Measurements from ENCODE around the gene CDKL4.

The CDKL4 gene

DNA sequence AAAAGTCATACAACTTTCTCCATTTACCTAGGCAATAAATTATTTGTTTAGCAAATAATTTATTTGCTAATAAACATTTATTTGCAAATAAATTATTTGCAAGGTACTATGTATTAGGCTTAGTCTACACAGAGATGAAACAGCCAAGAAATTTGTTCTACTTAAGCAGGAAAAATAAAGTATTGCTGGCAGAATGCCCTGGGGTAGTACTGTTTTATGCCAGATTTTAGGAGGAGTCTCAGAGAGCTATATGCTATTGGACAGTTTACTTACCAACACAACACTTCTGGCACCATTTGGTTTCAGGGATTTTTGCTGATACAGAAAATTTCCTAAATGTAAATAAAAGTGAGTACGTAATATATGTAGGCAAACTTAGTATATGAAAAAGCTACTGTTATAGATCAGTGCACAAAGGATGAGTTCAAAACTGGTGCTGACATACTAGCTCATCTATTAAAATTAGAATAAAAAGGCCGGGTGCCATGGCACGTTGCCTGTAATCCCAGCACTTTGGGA is 23.2 kb upstream of the CDKL4 start (continued):
- TF ChIP-seq, protein P1, sequence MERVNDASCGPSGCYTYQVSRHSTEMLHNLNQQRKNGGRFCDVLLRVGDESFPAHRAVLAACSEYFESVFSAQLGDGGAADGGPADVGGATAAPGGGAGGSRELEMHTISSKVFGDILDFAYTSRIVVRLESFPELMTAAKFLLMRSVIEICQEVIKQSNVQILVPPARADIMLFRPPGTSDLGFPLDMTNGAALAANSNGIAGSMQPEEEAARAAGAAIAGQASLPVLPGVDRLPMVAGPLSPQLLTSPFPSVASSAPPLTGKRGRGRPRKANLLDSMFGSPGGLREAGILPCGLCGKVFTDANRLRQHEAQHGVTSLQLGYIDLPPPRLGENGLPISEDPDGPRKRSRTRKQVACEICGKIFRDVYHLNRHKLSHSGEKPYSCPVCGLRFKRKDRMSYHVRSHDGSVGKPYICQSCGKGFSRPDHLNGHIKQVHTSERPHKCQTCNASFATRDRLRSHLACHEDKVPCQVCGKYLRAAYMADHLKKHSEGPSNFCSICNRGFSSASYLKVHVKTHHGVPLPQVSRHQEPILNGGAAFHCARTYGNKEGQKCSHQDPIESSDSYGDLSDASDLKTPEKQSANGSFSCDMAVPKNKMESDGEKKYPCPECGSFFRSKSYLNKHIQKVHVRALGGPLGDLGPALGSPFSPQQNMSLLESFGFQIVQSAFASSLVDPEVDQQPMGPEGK (CRISPR knock-in tag; IDR thresholded peaks at IDR 0.05; ENCODE audit: borderline replicate concordance): no peak
- TF ChIP-seq ESRRG (CRISPR knock-in tag; IDR thresholded peaks at IDR 0.05) (no peak), OSR1 (CRISPR knock-in tag; IDR thresholded peaks at IDR 0.05) (no peak), PPARA (CRISPR knock-in tag; IDR thresholded peaks at IDR 0.05; ENCODE audit: borderline replicate concordance) (no peak), ZFP3 (CRISPR knock-in tag; IDR thresholded peaks at IDR 0.05) (no peak), ZNF565 (CRISPR knock-in tag; conservative IDR thresholded peaks at IDR 0.05; ENCODE audit: low read depth) (no peak), ZFP30 (CRISPR knock-in tag; IDR thresholded peaks at IDR 0.05) (no peak), RARB (CRISPR knock-in tag; IDR thresholded peaks at IDR 0.05) (no peak)

DNA sequence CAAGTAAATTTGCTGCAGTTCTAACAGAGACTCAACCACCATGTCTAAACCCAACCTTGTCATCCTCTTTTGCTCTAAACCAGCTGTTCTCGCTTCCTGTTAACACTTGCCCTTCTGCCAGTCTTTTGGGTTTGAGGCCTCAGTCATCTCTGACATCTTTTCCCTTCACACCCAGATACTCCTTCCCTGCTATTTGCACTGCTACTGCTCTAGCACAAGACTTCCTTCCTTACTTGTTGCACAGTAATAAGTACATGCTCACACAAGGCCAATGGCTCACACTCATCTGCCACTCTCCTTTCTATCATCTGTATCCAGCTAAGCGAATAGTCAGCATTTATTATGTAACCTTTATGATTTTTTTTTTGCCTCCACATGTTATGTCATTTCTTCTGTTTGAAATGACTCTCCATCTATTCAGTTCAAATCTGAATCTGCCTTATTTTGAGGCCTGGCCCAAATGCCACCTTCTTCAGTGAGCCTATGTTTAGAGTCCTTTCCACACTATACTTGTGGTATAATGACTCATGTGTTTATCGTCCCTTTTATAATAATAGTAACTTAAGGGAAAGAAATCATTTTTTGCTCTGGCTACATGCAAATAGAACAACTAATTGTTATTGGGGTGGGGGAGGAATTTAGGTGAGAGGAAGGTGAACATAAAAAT is 22.5 kb upstream of the CDKL4 start:
- TF ChIP-seq ZFP3 (CRISPR knock-in tag; IDR thresholded peaks at IDR 0.05): no peak
- ATAC-seq: no peak

DNA sequence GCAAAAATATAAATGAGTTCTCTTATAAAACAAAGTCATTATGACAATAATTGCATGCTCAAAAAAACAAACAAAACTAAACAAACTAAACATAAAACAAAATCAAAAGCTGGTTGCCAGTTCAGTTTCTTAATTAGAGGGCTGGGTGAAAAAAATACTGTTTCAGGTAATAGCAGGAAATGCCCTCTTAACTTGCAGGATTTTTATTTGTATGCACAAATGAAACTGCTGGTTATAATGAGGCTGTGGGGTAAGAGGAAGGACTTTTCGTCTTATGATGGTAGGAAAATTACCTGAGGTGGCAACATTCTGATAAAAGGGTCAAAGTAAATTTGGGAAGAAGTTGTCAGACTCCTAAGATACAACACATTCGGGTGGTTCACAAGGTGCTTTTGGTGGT is 21.5 kb upstream of the CDKL4 start:
- TF ChIP-seq GLIS3 (CRISPR knock-in tag; IDR thresholded peaks at IDR 0.05): no peak
- no peak for TF ChIP-seq ZNF565 (CRISPR knock-in tag; conservative IDR thresholded peaks at IDR 0.05; ENCODE audit: low read depth)
- TF ChIP-seq RARB (CRISPR knock-in tag; IDR thresholded peaks at IDR 0.05): no peak
- TF ChIP-seq, protein P2, sequence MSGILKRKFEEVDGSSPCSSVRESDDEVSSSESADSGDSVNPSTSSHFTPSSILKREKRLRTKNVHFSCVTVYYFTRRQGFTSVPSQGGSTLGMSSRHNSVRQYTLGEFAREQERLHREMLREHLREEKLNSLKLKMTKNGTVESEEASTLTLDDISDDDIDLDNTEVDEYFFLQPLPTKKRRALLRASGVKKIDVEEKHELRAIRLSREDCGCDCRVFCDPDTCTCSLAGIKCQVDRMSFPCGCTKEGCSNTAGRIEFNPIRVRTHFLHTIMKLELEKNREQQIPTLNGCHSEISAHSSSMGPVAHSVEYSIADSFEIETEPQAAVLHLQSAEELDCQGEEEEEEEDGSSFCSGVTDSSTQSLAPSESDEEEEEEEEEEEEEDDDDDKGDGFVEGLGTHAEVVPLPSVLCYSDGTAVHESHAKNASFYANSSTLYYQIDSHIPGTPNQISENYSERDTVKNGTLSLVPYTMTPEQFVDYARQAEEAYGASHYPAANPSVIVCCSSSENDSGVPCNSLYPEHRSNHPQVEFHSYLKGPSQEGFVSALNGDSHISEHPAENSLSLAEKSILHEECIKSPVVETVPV (CRISPR knock-in tag; IDR thresholded peaks at IDR 0.05): no peak
- TF ChIP-seq SNAI2 (CRISPR knock-in tag; IDR thresholded peaks at IDR 0.05): no peak
- TF ChIP-seq ESRRG (CRISPR knock-in tag; IDR thresholded peaks at IDR 0.05): no peak
- TF ChIP-seq ZNF8 (CRISPR knock-in tag; IDR thresholded peaks at IDR 0.05): no peak
- no peak for TF ChIP-seq ZFP3 (CRISPR knock-in tag; IDR thresholded peaks at IDR 0.05)
- no peak for TF ChIP-seq OSR1 (CRISPR knock-in tag; IDR thresholded peaks at IDR 0.05)
- TF ChIP-seq ZNF70 (CRISPR knock-in tag; IDR thresholded peaks at IDR 0.05): no peak
- TF ChIP-seq PPARA (CRISPR knock-in tag; IDR thresholded peaks at IDR 0.05; ENCODE audit: borderline replicate concordance): no peak
- no peak for TF ChIP-seq CSDC2 (CRISPR knock-in tag; IDR thresholded peaks at IDR 0.05)
- no peak for TF ChIP-seq ZC3H10 (CRISPR knock-in tag; IDR thresholded peaks at IDR 0.05)
- TF ChIP-seq, protein P3, sequence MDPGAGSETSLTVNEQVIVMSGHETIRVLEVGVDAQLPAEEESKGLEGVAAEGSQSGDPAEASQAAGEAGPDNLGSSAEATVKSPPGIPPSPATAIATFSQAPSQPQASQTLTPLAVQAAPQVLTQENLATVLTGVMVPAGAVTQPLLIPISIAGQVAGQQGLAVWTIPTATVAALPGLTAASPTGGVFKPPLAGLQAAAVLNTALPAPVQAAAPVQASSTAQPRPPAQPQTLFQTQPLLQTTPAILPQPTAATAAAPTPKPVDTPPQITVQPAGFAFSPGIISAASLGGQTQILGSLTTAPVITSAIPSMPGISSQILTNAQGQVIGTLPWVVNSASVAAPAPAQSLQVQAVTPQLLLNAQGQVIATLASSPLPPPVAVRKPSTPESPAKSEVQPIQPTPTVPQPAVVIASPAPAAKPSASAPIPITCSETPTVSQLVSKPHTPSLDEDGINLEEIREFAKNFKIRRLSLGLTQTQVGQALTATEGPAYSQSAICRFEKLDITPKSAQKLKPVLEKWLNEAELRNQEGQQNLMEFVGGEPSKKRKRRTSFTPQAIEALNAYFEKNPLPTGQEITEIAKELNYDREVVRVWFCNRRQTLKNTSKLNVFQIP (CRISPR knock-in tag; IDR thresholded peaks at IDR 0.05; ENCODE audit: borderline replicate concordance, low read depth): no peak
- TF ChIP-seq, protein P4, sequence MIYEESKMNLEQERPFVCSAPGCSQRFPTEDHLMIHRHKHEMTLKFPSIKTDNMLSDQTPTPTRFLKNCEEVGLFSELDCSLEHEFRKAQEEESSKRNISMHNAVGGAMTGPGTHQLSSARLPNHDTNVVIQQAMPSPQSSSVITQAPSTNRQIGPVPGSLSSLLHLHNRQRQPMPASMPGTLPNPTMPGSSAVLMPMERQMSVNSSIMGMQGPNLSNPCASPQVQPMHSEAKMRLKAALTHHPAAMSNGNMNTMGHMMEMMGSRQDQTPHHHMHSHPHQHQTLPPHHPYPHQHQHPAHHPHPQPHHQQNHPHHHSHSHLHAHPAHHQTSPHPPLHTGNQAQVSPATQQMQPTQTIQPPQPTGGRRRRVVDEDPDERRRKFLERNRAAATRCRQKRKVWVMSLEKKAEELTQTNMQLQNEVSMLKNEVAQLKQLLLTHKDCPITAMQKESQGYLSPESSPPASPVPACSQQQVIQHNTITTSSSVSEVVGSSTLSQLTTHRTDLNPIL (CRISPR knock-in tag; IDR thresholded peaks at IDR 0.05; ENCODE audit: low read depth): no peak
- TF ChIP-seq, protein P5, sequence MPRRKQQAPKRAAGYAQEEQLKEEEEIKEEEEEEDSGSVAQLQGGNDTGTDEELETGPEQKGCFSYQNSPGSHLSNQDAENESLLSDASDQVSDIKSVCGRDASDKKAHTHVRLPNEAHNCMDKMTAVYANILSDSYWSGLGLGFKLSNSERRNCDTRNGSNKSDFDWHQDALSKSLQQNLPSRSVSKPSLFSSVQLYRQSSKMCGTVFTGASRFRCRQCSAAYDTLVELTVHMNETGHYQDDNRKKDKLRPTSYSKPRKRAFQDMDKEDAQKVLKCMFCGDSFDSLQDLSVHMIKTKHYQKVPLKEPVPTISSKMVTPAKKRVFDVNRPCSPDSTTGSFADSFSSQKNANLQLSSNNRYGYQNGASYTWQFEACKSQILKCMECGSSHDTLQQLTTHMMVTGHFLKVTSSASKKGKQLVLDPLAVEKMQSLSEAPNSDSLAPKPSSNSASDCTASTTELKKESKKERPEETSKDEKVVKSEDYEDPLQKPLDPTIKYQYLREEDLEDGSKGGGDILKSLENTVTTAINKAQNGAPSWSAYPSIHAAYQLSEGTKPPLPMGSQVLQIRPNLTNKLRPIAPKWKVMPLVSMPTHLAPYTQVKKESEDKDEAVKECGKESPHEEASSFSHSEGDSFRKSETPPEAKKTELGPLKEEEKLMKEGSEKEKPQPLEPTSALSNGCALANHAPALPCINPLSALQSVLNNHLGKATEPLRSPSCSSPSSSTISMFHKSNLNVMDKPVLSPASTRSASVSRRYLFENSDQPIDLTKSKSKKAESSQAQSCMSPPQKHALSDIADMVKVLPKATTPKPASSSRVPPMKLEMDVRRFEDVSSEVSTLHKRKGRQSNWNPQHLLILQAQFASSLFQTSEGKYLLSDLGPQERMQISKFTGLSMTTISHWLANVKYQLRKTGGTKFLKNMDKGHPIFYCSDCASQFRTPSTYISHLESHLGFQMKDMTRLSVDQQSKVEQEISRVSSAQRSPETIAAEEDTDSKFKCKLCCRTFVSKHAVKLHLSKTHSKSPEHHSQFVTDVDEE (CRISPR knock-in tag; IDR thresholded peaks at IDR 0.05): no peak
- TF ChIP-seq, protein P1 (CRISPR knock-in tag; IDR thresholded peaks at IDR 0.05; ENCODE audit: borderline replicate concordance): no peak
- no peak for TF ChIP-seq ZFP30 (CRISPR knock-in tag; IDR thresholded peaks at IDR 0.05)
- TF ChIP-seq BACH2 (CRISPR knock-in tag; IDR thresholded peaks at IDR 0.05; ENCODE audit: borderline replicate concordance): no peak
- TF ChIP-seq ISL1 (CRISPR knock-in tag; IDR thresholded peaks at IDR 0.05): no peak
- no peak for ATAC-seq

Measured in SK-N-SH treated with all-trans-retinoic acid at 6 μM for 48 hours (cell line).